HG03575 (cell line): ENCODE results near the gene ANKRD11.

Source experiments
- ATAC-seq: cut with Tn5 transposase; IDR thresholded peaks from one replicate; pipeline ENCODE4 v1.9.1; 2021; ENCODE audit not compliant: unreplicated experiment, insufficient number of reproducible peaks, low FRiP score; ENCODE audit errors: extremely low read depth

The ANKRD11 gene

GRCh38 chr16:89490439-89491237 is at the start of gene ANKRD11:
Gene ANKRD11, minus strand, starts transcription at chr16:89490561. Its CDS starts 173,542 bp downstream, at chr16:89317019.
- ATAC-seq = peak; percentile 63

GRCh38 chr16:89538286-89538685 is 47.9 kb upstream of the ANKRD11 start:
- ATAC-seq = no peak

GRCh38 chr16:89537549-89537925 is 47.2 kb upstream of the ANKRD11 start:
- ATAC-seq = no peak

GRCh38 chr16:89536886-89537548 is 46.7 kb upstream of the ANKRD11 start:
- no peak for ATAC-seq

GRCh38 chr16:89536371-89536770 is 46.0 kb upstream of the ANKRD11 start:
- no peak for ATAC-seq

GRCh38 chr16:89534252-89534756 is 43.9 kb upstream of the ANKRD11 start:
- no peak for ATAC-seq

GRCh38 chr16:89531821-89532526 is 41.6 kb upstream of the ANKRD11 start:
- no peak for ATAC-seq

GRCh38 chr16:89530401-89531381 is 40.3 kb upstream of the ANKRD11 start:
- no peak for ATAC-seq

- ATAC-seq = no peak
Observed at GRCh38 chr16:89529097-89529496, 38.7 kb upstream of the ANKRD11 start.

- ATAC-seq = no peak
Observed at GRCh38 chr16:89525146-89525913, 35.0 kb upstream of the ANKRD11 start.

GRCh38 chr16:89523680-89524344 is 33.5 kb upstream of the ANKRD11 start:
- no peak for ATAC-seq

GRCh38 chr16:89522287-89522686 is 31.9 kb upstream of the ANKRD11 start:
- ATAC-seq = no peak

- ATAC-seq = no peak
Observed at GRCh38 chr16:89519881-89520280, 29.5 kb upstream of the ANKRD11 start.

GRCh38 chr16:89517128-89517527 is 26.8 kb upstream of the ANKRD11 start:
- no peak for ATAC-seq

- ATAC-seq = no peak
Observed at GRCh38 chr16:89512453-89512852, 22.1 kb upstream of the ANKRD11 start.

- ATAC-seq = no peak
Observed at GRCh38 chr16:89511374-89511773, 21.0 kb upstream of the ANKRD11 start.

- ATAC-seq = no peak
Observed at GRCh38 chr16:89510526-89510925, 20.2 kb upstream of the ANKRD11 start.
